GM21381 (cell line): ENCODE results near the gene COX7A1.

Experiments used
- ATAC-seq: cut with Tn5 transposase; IDR thresholded peaks from one replicate; pipeline ENCODE4 v1.9.1; 2021; ENCODE audit warnings: mild to moderate bottlenecking, moderate library complexity; ENCODE audit not compliant: unreplicated experiment

The COX7A1 gene

GRCh38 chr19:36113425-36113824 is 38.8 kb downstream of the COX7A1 start:
- ATAC-seq = no peak

- no peak for ATAC-seq
These were observed 39.6 kb downstream of the COX7A1 start for GRCh38 chr19:36112678-36113077.

- no peak for ATAC-seq
These were observed 41.1 kb downstream of the COX7A1 start for GRCh38 chr19:36111200-36111539.

GRCh38 chr19:36110487-36111199 is 41.6 kb downstream of the COX7A1 start, which contains the start of gene OVOL3:
TSS of gene OVOL3 (plus strand) at chr19:36111143. CDS start at chr19:36111203, 60 bp downstream.
- no peak for ATAC-seq

- ATAC-seq = no peak
These were observed 43.6 kb downstream of the COX7A1 start for GRCh38 chr19:36108684-36109083.

- no peak for ATAC-seq
These were observed 45.3 kb downstream of the COX7A1 start for GRCh38 chr19:36106991-36107390.

- no peak for ATAC-seq
These were observed 45.8 kb downstream of the COX7A1 start for GRCh38 chr19:36106441-36106840.

GRCh38 chr19:36103842-36104552 is 48.2 kb downstream of the COX7A1 start:
- no peak for ATAC-seq

GRCh38 chr19:36103040-36103626 is 49.1 kb downstream of the COX7A1 start:
- ATAC-seq = no peak

- ATAC-seq = no peak
These were observed 50.5 kb downstream of the COX7A1 start for GRCh38 chr19:36101550-36102327.
